COLO829 (cell line): ENCODE measurements around the gene NRL.
"Not testable (repeated sequence)": the region's sequence is repeated elsewhere in the genome, so short reads cannot be mapped to it uniquely, and the experiment has no call there.

Source experiments
- DNase-seq: peaks from one replicate; pipeline ENCODE4 v3.0.0; 2012; ENCODE audit warnings: low spot score

Gene NRL

DNA sequence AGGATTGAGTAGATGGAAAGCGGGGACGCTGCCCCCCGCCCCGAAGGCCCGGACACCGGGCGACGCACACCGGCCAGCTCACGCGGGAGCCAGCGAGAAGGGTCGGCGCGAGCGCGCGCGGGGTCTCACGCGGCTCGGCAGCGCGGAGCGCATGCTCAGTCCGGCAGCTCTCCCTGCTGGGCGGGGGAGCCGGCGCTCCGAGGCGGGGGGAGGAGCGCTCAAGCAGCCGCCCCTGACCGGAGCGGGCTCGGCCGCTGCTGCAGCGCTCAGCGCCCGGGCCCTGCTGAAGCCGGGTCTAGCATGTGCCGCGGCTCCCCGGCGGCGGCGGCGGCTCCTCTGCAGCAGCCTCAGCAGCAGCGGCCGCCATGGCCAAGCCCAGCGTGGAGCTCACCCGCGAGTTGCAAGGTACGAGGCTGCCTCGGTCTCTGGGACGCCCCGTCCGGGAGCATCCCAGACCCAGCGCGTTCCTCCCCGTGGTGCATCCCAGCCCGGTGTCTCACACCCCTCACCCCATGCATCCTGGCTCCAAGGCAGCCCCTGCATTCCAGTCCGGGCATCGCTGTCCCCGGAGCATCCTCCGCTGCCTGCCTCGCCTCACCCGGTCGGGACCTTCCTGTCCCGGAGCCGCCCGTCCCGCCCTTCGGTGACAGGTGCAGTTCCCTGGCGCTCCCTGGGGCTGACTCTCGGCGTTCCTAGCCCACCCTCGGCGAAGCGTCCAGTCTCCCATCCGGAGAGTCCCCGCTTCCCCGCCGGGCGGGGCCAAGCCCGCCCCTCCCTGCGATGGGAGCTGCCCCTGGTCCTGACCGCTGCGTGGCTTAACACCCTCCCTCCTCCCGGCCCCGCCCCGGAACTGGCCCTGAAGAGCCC is 62.7 kb downstream of the NRL start, which contains the start of gene CARMIL3:
Gene CARMIL3, plus strand, starts transcription at position 221 of the 867 bp plus-strand sequence. Its CDS starts 145 bp downstream, at position 366.
- DNase-seq = peak; percentile 51

DNA sequence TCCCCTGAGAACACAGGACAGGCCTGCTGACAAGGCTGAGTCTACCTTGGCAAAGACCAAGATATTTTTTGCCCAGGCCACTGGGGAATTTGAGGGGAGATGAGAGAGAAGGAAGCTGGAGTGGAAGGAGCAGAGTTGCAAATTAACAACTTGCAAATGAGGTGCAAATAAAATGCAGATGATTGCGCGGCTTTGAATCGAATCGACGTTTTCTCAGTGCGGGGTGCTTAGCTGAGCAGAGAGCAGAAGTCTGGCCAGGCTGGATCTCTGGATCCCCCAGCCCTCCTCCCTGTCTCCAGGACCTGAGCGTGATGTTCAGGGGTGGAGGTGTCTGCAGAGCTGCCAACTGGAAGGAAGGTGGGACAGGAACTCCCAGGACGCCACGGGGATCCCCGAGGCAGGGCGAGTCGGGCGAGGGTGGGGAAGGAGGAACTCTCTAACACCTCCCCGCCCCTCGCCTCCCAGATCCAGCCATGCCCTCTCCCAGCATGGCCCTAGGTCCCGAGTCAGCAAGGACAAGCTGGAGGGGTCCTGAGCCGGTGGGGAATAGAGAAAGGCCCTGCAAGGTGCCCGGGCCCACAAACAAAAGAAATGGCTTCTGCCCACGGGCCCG is 63.5 kb downstream of the NRL start:
- DNase-seq = no peak

DNA sequence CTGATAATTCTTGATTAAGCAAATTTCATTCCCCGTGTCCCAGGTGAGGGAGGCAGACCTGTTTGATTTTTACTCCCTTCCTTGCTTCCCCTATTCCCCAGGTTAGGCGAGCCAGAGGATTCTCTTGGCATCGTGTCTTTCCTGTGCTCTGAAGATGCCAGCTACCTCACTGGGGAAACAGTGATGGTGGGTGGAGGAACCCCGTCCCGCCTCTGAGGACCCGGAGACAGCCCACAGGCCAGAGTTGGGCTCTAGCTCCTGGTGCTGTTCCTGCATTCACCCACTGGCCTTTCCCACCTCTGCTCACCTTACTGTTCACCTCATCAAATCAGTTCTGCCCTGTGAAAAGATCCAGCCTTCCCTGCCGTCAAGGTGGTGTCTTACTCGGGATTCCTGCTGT is 64.0 kb downstream of the NRL start:
- DNase-seq = not testable (repeated sequence)

DNA sequence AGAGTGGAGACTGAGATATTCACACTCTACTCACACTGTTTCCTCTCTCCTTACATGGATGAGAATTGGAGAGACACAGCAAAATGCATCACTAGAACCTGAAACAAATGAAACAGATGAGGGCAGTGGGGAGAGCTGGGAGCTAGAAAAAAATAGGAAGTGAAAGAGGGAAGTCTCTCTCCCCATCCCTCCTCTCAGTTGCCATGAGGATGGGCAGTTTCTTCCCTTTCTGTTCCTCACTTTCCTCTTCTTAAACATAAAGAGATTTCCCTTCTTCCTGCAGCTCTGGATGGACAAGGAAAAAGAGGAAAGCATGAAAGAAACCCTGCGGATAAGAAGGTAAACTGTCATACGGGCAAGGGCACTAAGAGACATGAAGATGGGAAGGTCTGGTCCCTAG is 65.7 kb downstream of the NRL start:
- not testable (repeated sequence) for DNase-seq

DNA sequence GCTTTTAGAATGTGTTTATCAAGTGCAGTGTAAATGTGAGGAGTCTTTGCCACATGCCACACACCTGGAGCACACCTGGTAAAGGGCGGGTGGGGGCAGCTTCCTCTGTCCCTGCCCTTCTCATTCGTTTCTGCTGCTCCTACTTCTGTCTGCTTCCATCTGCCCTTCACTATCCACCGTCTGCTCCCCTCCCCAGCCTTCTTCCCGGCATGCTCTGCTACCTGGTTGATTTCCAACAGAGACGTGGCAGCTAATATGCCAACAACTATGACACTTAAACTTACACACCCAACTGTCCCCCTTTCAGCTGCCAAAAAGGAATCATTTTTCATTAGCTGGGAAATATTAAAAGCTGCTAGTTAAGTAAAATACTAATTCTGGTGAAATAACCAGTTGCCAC is 72.0 kb downstream of the NRL start:
- no peak for DNase-seq

DNA sequence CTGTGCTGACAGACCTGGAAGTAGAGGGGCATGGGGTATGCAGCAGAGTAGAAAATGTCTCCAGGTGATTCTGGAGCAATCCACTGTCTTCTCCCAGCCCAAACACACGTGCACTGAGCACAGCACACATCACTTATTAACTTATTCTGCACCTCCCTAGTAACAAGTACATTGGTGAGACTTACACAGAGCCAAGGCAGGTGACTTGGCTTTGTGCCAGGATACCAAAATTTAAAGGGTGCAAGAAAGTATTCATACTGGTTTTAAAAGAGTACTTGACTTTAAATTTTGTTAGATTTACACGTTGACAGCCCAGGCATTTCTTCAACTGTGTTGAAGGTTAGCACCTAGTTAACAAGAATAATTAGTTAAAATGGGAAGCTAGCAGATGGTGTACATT is 74.1 kb downstream of the NRL start:
- DNase-seq = no peak

DNA sequence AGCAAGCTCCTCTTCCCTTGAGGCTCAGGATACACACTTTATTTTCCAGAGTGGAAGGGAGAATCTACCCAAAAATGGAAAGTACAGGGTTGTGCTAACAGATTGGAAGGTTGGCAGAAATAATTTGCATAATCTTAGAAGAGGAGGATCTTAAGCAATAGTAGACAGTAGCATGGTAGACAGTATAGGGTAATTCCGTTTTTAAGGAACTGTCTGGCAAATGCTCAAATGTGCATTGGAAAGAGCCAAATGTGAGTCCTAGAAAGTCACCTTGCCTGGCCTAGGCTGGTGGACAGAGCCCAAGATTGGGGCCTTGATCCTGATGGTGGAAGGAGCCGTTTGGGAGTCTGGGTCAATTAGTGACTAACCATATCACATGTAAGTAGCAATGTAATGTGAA is 76.1 kb downstream of the NRL start:
- DNase-seq = no peak

DNA sequence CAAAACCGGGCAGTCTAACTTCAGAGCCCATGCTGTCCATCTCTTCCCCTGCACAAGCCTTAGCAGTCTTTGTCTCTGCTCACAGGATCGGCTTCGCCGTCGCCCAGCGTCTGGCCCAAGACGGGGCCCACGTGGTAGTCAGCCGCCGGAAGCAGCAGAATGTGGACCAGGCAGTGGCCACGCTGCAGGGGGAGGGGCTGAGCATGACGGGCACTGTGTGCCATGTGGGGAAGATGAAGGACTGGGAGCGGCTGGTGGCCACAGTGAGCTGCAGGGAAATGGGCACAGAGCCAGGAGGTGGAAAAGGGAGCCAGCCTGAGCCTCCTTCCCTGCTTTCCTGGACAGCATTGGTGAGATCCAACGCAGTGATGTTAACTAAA is 77.1 kb downstream of the NRL start:
- DNase-seq = no peak

DNA sequence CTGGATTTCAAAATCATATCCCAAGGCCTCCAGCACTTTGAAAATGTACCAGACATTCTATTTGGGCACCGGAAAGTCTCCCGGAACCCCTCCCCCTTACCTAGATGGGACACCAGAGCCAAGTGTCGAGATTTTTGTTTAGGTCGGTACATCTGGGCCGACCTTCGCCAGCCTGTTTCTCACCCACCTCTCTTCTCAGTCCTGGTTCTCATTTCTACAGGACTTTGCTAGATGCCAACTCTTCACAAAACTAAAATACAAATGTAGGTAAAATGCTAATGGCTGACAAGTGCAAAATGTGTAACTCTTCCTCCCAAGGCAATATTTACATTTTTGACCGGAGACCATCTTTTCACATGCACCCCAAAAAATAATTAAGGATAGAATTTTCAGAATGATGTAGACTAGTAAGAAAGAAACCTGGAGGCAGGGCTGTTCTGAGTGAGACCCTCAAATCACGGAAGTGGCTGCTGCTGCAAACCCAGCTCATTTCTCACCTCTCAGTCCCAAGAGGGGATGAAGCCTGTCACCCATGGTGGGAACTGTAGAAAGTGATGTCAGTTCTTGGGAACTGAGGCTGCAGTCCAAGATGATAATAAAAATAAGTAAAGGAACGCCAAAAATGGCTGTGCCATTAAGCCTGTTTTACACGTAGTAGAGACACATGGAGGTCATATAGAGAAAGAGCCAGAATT is 77.6 kb downstream of the NRL start:
- DNase-seq = not testable (repeated sequence)

DNA sequence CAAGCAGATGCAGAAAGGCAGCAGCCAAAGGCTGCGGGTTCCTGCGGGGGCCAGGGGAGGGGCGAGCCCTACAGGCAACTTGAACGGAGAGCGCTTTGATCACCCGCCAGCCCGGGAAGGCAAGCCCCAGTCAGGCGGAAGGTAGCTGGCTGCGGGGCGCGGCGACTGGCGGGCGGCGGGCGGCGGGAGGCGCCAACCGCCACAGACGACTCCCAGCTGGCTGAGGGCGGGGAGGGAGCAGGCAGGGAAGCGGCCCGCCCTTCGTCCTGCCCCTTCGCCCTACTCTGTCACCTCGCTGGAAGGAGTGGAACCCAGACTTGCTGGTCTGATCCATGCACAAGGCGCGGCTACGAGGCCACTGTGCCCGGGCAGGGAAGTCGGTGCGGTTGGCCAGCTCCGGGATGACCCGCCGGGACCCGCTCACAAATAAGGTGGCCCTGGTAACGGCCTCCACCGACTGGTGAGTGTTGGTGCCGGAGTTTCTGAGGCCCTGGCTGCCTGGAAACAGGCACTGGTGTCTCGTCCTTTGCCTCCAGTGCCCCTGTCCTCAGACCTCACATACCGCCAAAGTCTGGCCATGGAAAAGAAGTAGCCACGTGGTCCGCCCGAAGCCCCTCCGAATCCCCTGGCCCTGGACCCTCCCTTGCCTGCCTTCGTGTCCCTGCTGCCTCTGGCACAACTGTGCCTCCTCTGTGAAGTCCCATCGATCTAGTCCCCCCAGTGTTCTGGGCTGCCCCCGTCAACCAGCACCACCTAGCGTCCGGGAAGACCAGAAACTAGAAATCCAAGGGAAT is 78.4 kb downstream of the NRL start:
- DNase-seq = peak; percentile 66

DNA sequence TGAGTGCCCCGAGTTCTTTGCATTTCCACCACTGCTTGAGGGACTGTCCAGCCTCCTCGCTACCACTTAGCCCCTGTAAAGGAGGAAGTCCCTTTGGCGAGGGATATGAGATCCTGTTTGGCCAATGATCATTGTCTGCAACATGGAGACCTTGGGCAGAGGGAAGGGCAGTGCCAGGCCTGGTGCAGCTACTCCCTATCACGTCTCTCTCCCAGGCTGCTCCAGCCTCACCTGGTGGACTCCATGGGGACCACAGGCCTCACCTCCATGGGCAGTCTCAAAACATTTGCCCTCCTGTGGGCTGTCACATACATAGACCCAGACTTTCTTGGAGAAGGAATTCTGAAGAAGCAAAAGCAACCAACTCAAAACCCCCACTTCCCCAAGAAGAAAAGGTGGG is 79.0 kb downstream of the NRL start:
- DNase-seq = not testable (repeated sequence)

DNA sequence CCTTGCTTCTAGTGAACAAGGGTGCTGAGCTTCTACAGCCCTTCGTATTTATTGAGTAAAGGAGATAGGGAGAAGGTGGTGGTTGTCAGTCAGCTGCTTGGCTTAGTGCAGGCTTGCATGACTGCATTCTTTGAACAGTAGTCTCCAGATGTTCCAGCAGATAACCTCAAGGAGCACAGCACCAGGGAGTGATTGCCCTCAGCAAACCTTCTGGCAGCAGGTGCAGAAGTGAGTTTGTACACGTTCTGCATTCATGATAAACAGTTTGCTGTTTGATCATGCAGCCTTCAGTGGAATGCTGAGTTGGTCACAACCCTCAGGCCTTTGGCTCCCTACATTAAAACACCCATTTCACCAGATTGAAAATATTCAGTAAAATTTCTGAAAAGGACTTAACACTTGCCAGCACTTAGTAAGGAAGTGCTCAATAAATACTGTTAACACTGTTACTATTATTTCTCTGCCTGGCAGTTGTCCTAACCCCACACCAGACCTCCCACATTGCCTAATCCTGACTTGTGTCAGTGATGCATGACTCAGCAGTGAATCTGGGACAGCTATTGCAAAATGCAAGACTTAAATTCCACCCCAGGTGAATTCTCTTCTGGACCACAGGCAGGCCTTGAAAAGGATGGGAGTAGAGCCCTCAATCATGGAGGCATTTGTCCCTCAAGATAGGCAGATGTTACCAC is 81.9 kb downstream of the NRL start:
- DNase-seq = no peak

DNA sequence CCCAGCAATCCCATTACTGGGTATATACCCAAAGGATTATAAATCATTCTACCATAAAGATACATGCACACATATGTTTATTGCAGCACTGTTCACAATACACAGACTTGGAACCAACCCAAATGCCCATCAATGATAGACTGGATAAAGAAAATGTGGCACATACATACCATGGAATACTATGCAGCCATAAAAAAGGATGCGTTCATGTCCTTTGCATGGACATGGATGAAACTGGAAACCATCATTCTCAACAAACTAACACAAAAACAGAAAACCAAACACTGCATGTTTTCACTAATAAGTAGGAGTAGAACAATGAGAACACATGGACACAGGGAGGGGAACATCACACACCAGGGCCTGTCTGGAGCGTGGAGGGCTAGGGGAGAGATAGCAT is 83.4 kb downstream of the NRL start:
- not testable (repeated sequence) for DNase-seq

DNA sequence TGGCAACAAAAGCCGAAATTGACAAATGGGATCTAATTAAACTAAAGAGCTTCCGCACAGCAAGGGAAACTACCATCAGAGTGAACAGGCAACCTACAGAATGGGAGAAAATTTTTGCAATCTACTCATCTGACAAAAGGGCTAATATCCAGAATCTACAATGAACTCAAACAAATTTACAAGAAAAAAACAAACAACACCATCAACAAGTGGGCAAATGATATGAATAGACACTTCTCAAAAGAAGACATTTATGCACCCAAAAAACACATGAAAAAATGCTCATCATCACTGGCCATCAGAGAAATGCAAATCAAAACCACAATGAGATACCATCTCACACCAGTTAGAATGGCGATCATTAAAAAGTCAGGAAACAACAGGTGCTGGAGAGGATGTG is 85.1 kb downstream of the NRL start:
- not testable (repeated sequence) for DNase-seq
